Trophoblast cell (in vitro differentiated cells and primary cell): ENCODE results near the gene DISP3.

Source experiments
- DNase-seq, 2 donors: peaks; one replicate each; pipeline ENCODE4 v3.0.0-alpha.2; 2016
- H2AFZ ChIP-seq: 2 replicates; pipeline ENCODE4 v1.6.1; 2013; ENCODE audit warnings: low read length, moderate library complexity, mild to moderate bottlenecking; ENCODE audit not compliant: insufficient read depth, poor library complexity
- H2AK5ac ChIP-seq: 2 replicates; pipeline ENCODE4 v1.6.1; 2013; ENCODE audit warnings: mild to moderate bottlenecking, low read length
- H2BK120ac ChIP-seq: 2 replicates; pipeline ENCODE4 v1.6.1; 2013; ENCODE audit warnings: low read length, mild to moderate bottlenecking, moderate library complexity; ENCODE audit not compliant: insufficient read depth, poor library complexity
- H2BK12ac ChIP-seq: 2 replicates; pipeline ENCODE4 v1.6.1; 2013; ENCODE audit warnings: mild to moderate bottlenecking, low read length, moderate library complexity
- H2BK5ac ChIP-seq: 2 replicates; pipeline ENCODE4 v1.6.1; 2013; ENCODE audit warnings: low read length, low read depth, moderate library complexity, mild to moderate bottlenecking; ENCODE audit not compliant: poor library complexity
- H3K14ac ChIP-seq: 2 replicates; pipeline ENCODE4 v1.6.1; 2013; ENCODE audit warnings: mild to moderate bottlenecking, low read length
- H3K18ac ChIP-seq: 2 replicates; pipeline ENCODE4 v1.6.1; 2013; ENCODE audit warnings: mild to moderate bottlenecking, low read length
- H3K23ac ChIP-seq: 2 replicates; pipeline ENCODE4 v1.6.1; 2013; ENCODE audit warnings: low read length
- H3K27ac ChIP-seq: 2 replicates; pipeline ENCODE4 v1.5.1; 2013; ENCODE audit warnings: low read depth, mild to moderate bottlenecking, inconsistent platforms, low read length, moderate library complexity
- H3K27me3 ChIP-seq: 2 replicates; pipeline ENCODE4 v1.6.1; 2013; ENCODE audit warnings: inconsistent platforms, mild to moderate bottlenecking, low read length, moderate library complexity; ENCODE audit not compliant: insufficient read depth
- H3K36me3 ChIP-seq, 2 experiments: 1 replicate in 1 of 2; 2 replicates in 1 of 2; pipeline ENCODE4 v1.6.1; 2013; ENCODE audit warnings: low read length in 2 of 2, mild to moderate bottlenecking in 2 of 2, moderate library complexity in 1 of 2; ENCODE audit not compliant: insufficient read depth in 2 of 2, control insufficient read depth in 1 of 2
- H3K4ac ChIP-seq: 2 replicates; pipeline ENCODE4 v1.6.1; 2013; ENCODE audit warnings: low read depth, mild to moderate bottlenecking, low read length, moderate library complexity
- H3K4me1 ChIP-seq, 2 experiments: 1 replicate in 1 of 2; 2 replicates in 1 of 2; pipeline ENCODE4 v1.6.1; 2013; ENCODE audit warnings: low read length in 2 of 2, mild to moderate bottlenecking in 2 of 2, moderate library complexity in 1 of 2; ENCODE audit not compliant: insufficient read depth in 2 of 2, control insufficient read depth in 1 of 2
- H3K4me2 ChIP-seq: 2 replicates; pipeline ENCODE4 v1.6.1; 2013; ENCODE audit warnings: inconsistent platforms, mild to moderate bottlenecking, low read length, moderate library complexity
- H3K4me3 ChIP-seq: 2 replicates; pipeline ENCODE4 v1.5.1; 2013; ENCODE audit warnings: mild to moderate bottlenecking, low read depth, low read length, inconsistent platforms
- H3K79me1 ChIP-seq: one replicate; pipeline ENCODE4 v1.6.1; 2013; ENCODE audit warnings: low read length
- H3K79me2 ChIP-seq: 2 replicates; pipeline ENCODE4 v1.6.1; 2013; ENCODE audit warnings: low read length, mild to moderate bottlenecking; ENCODE audit not compliant: control insufficient read depth, insufficient read depth, poor library complexity
- H3K9ac ChIP-seq: 2 replicates; pipeline ENCODE4 v1.6.1; 2013; ENCODE audit warnings: mild to moderate bottlenecking, low read length
- H3K9me3 ChIP-seq: 2 replicates; pipeline ENCODE4 v1.6.1; 2013; ENCODE audit warnings: low read depth, mild to moderate bottlenecking, control low read depth, inconsistent platforms, low read length; ENCODE audit not compliant: insufficient read depth
- H4K12ac ChIP-seq: 2 replicates; pipeline ENCODE4 v1.6.1; 2013; ENCODE audit warnings: low read depth, mild to moderate bottlenecking, low read length, moderate library complexity
- H4K8ac ChIP-seq: 2 replicates; pipeline ENCODE4 v1.6.1; 2013; ENCODE audit warnings: low read depth, mild to moderate bottlenecking, low read length, moderate library complexity
- H4K91ac ChIP-seq: one replicate; pipeline ENCODE4 v1.6.1; 2013; ENCODE audit warnings: low read depth, mild to moderate bottlenecking, low read length, moderate library complexity
- WGBS: extraction: QIAGEN DNeasy Blood & Tissue Kit; methylation state at CpG from one replicate; pipeline ENCODE4 v1.1.7; 2013; ENCODE audit warnings: missing lambda C conversion rate; ENCODE audit not compliant: insufficient read length, insufficient coverage; ENCODE audit errors: extremely low coverage; 5-methylcytosine and 5-hydroxymethylcytosine counted together

The DISP3 gene

DNA sequence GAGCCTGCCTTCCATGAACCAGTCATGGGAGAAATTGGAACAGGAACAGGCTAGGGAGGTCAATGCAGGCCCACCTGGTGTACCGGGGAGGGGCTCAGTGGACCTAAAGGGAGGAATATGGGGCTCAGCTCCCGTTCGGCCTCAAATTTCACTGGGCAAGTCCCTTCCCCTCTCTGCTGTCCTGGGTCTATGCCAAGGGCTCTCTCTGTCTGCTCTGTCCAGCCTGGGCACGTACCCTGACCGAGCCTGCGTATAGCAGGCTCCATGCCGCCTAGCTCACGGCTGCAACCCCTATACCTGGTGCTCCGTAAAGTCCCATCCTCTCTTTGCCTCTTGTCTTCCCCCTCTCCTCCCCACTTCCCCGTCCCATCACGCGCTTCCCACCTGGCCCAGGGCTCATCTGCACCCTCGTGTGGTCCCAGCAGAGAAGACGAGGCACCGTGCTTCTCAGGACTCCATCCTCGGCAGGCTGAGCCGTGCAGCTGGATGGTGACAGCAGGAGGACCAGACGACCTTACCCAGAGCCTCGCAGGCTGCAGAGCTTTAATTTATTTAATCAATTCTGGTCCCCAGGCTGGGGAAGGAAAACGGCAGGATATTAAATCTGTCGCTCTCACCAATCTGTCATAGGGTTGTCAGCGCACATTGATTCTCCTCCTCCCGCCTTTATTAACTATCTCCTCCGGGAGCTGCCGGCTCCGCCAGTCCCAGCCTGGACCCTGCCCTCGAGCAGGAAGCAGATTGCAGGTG is 25.0 kb upstream of the DISP3 start:
- H3K27ac ChIP-seq, result no peak overlapping the region
- H3K27me3 ChIP-seq, result no peaks in the 10 kb centered on the region
- no peak overlapping the region for H4K91ac ChIP-seq
- no peak overlapping the region for H2BK120ac ChIP-seq
- no peak overlapping the region for H3K23ac ChIP-seq
- no peaks in the 10 kb centered on the region for H3K79me1 ChIP-seq
- no peak overlapping the region for H3K4me3 ChIP-seq
- H3K18ac ChIP-seq, result no peak overlapping the region
- no CpG with 5 or more reads among the region's 27 CpGs for WGBS
- H4K12ac ChIP-seq, result no peak overlapping the region
- peaks cover 3% of the 10 kb centered on the region for H3K9me3 ChIP-seq
- no peak overlapping the region for H2AFZ ChIP-seq
- DNase-seq, result no peak
- H4K8ac ChIP-seq, result no peak overlapping the region
- no peak overlapping the region for H2BK12ac ChIP-seq
- H3K9ac ChIP-seq, result no peak overlapping the region
- H3K4me1 ChIP-seq, result no peaks in the 10 kb centered on the region
- H2BK5ac ChIP-seq, result no peak overlapping the region
- H3K79me2 ChIP-seq, result no peaks in the 10 kb centered on the region
- H3K4me2 ChIP-seq, result no peak overlapping the region
- no peak overlapping the region for H3K14ac ChIP-seq
- no peak overlapping the region for H2AK5ac ChIP-seq
- no peaks in the 10 kb centered on the region for H3K36me3 ChIP-seq
- no peak overlapping the region for H3K4ac ChIP-seq

DNA sequence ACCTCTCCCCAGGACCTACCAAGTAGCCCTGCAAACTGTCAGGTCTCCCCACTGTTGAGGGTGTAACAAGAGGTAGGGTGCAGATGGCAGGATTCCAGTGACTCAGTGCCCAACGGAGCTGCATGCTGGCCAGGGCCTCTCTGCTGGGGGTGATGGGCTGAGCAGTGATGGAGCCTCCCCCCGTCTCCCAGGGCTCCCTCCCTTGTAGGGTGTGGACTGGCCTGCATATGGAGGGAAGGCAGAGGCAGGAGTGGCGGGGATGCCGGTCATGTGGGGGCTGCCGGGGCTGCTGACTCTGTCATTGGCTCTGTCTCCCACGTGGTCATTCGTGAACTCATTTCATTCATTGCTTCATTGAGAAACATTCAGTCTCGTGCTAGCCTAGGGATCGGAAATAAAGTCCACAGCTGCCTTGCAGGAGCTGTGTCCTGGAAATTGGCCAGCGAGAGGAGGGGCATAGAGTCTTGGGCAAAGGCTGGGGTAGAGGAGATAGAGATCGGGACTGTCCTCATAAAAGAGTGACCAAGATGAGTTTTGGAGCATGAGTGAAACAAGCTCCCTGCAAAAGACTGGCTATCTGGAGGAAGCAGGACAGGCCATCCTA is 22.9 kb upstream of the DISP3 start:
- DNase-seq, result no peak
- H3K27me3 ChIP-seq, result no peaks in the 10 kb centered on the region
- no peak overlapping the region for H3K4me2 ChIP-seq
- H3K18ac ChIP-seq, result no peak overlapping the region
- H2BK12ac ChIP-seq, result no peak overlapping the region
- H3K14ac ChIP-seq, result no peak overlapping the region
- no peaks in the 10 kb centered on the region for H3K79me2 ChIP-seq
- no peak overlapping the region for H3K9ac ChIP-seq
- H3K27ac ChIP-seq, result no peak overlapping the region
- H3K79me1 ChIP-seq, result no peaks in the 10 kb centered on the region
- no peak overlapping the region for H3K23ac ChIP-seq
- H4K91ac ChIP-seq, result no peak overlapping the region
- H4K8ac ChIP-seq, result no peak overlapping the region
- no peaks in the 10 kb centered on the region for H3K4me1 ChIP-seq
- H2BK120ac ChIP-seq, result no peak overlapping the region
- H3K36me3 ChIP-seq, result no peaks in the 10 kb centered on the region
- no CpG with 5 or more reads among the region's 11 CpGs for WGBS
- H2AK5ac ChIP-seq, result no peak overlapping the region
- peaks cover 2% of the 10 kb centered on the region for H3K9me3 ChIP-seq
- no peak overlapping the region for H2AFZ ChIP-seq
- no peak overlapping the region for H3K4me3 ChIP-seq
- no peak overlapping the region for H2BK5ac ChIP-seq
- H4K12ac ChIP-seq, result no peak overlapping the region
- no peak overlapping the region for H3K4ac ChIP-seq

DNA sequence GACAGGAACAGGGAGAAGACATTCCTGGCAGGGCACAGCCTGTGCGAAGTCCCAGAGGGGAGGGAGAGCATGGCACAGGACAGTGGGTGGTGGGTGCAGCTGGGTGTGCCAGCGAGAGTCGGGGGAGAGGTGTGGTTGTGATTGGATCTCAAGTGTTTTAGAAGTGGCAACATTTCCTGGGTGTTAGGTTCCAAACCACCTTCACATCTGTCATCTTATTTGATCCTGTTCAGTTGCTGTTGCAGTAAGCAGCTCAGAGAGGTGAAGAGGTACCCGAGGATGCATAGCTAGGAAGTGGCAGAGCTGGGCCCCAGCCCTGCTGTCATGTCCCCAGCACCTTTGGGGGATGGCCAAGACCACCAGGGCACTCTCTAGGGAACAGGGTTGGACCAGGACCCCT is 22.0 kb upstream of the DISP3 start:
- no peak overlapping the region for H4K8ac ChIP-seq
- H2BK120ac ChIP-seq, result no peak overlapping the region
- H2AFZ ChIP-seq, result no peak overlapping the region
- H3K79me2 ChIP-seq, result no peaks in the 10 kb centered on the region
- H3K9me3 ChIP-seq, result peaks cover 2% of the 10 kb centered on the region
- H3K14ac ChIP-seq, result no peak overlapping the region
- no peak overlapping the region for H4K91ac ChIP-seq
- no CpG with 5 or more reads among the region's 4 CpGs for WGBS
- no peak overlapping the region for H2AK5ac ChIP-seq
- no peak overlapping the region for H3K4ac ChIP-seq
- H2BK5ac ChIP-seq, result no peak overlapping the region
- H3K9ac ChIP-seq, result no peak overlapping the region
- no peak overlapping the region for H2BK12ac ChIP-seq
- no peak overlapping the region for H3K27ac ChIP-seq
- H4K12ac ChIP-seq, result no peak overlapping the region
- no peak overlapping the region for H3K4me2 ChIP-seq
- H3K23ac ChIP-seq, result no peak overlapping the region
- no peak for DNase-seq
- no peak overlapping the region for H3K4me3 ChIP-seq
- H3K79me1 ChIP-seq, result no peaks in the 10 kb centered on the region
- no peaks in the 10 kb centered on the region for H3K27me3 ChIP-seq
- no peaks in the 10 kb centered on the region for H3K4me1 ChIP-seq
- H3K18ac ChIP-seq, result no peak overlapping the region
- no peaks in the 10 kb centered on the region for H3K36me3 ChIP-seq

DNA sequence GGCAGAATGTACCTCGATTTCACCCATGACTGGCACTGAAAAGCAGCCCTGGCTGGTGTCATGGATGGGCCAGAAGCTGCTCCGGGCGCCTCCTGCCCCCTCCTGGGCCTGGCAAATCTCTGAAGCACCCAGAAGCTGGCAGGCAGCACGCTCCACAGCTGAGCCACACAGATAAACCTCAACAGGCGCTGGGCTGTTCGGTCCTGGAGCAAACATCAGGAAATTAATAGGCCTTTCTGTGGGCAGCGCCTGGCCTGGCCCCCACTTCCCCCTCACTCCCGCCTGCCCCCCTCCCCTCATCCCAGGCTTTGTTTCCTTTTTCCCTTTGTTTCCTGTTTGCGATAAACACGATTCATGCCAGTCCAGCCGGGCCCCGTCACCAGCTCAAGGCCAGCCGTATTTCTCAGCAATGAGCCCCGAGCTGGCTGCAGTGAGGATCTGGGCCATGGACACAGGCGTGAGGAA is 20.1 kb upstream of the DISP3 start:
- DNase-seq, result no peak
- no peak overlapping the region for H4K91ac ChIP-seq
- H3K79me1 ChIP-seq, result no peaks in the 10 kb centered on the region
- H2BK5ac ChIP-seq, result no peak overlapping the region
- no peak overlapping the region for H2AK5ac ChIP-seq
- no peak overlapping the region for H3K23ac ChIP-seq
- H3K9me3 ChIP-seq, result peaks cover 4% of the 10 kb centered on the region
- no peak overlapping the region for H4K12ac ChIP-seq
- no peaks in the 10 kb centered on the region for H3K79me2 ChIP-seq
- H2AFZ ChIP-seq, result no peak overlapping the region
- H2BK12ac ChIP-seq, result no peak overlapping the region
- no peaks in the 10 kb centered on the region for H3K36me3 ChIP-seq
- no peak overlapping the region for H3K4ac ChIP-seq
- H3K14ac ChIP-seq, result no peak overlapping the region
- H3K27me3 ChIP-seq, result no peaks in the 10 kb centered on the region
- H3K27ac ChIP-seq, result no peak overlapping the region
- H3K9ac ChIP-seq, result no peak overlapping the region
- no peak overlapping the region for H4K8ac ChIP-seq
- no peak overlapping the region for H3K4me3 ChIP-seq
- WGBS, result no CpG with 5 or more reads among the region's 15 CpGs
- H3K4me1 ChIP-seq, result no peaks in the 10 kb centered on the region
- no peak overlapping the region for H3K4me2 ChIP-seq
- no peak overlapping the region for H2BK120ac ChIP-seq
- no peak overlapping the region for H3K18ac ChIP-seq
